Stomach (tissue), 4 donors: Measurements from ENCODE around the gene GMDS.

Source experiments
- CTCF ChIP-seq, 7 experiments: fragments of 450-650 bp in 4 of 7; fragments of 200-600 bp in 3 of 7; sonication (generic) in 3 of 7; IDR thresholded peaks; one replicate each; pipeline ENCODE4 v1.5.1; 2016 to 2019; ENCODE audit warnings: antibody characterized with exemption in 7 of 7, control low read depth in 2 of 7, mild to moderate bottlenecking in 1 of 7
- POLR2A ChIP-seq, 4 donors: fragments of 450-650 bp; IDR thresholded peaks; one replicate each; pipeline ENCODE4 v1.6.1; 2016; ENCODE audit warnings: antibody characterized with exemption in 4 of 4, control low read depth in 2 of 4, mild to moderate bottlenecking in 1 of 4, moderate library complexity in 1 of 4

GRCh38 chr6:2104524-2104880 is 140.9 kb downstream of the GMDS start:
- TF ChIP-seq CTCF (IDR thresholded peaks at IDR 0.05) (no peak), POLR2A (IDR thresholded peaks at IDR 0.05) (no peak)
